ENCODE results near the gene RSRC1.
"Not testable (repeated sequence)": the region's sequence is repeated elsewhere in the genome, so short reads cannot be mapped to it uniquely, and the experiment has no call there.

The RSRC1 gene, protein sequence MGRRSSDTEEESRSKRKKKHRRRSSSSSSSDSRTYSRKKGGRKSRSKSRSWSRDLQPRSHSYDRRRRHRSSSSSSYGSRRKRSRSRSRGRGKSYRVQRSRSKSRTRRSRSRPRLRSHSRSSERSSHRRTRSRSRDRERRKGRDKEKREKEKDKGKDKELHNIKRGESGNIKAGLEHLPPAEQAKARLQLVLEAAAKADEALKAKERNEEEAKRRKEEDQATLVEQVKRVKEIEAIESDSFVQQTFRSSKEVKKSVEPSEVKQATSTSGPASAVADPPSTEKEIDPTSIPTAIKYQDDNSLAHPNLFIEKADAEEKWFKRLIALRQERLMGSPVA

DNA sequence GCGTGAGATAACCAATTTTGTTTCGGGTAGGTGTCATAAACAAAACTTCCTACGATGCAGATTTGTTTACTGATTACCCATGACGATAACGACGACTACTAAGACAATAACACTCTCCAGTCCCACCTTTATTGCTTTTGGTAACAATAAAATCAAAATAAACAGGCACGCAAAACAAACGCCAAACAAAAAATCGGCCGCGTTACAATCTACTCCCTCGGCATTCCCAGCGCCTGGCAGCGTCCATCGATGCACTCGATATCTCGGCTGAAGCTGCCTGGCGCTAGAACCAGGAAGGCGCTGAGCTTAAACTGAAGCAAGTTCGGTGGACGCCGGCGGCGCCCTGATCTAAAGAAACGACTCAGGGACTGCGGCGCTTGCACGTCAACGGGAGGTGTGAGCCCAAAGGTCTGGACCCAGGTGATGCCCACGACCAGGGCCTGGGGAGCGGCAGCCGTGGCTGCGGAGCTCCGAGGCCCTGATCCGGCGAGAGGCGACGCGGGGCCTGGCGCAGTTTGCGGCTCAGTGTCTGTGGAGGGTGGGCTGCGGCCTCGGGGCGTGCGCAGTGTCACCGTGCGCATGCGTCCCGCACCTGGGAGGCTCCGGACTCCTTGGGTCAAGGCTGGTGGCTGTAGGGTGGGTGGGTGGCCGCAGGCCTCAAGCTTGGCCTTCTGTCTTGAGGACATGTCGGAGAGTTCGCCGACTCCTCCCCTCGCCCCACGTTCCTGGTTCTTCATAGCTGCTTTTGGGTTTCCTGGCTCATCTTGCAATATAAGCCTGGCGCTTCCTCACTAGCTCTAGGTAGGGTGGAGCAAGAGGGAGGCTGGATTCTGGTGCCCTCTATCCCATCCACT lies at the start of gene RSRC1:
RSRC1 (plus strand) TSS at position 286 of the 854 bp plus-strand sequence. CDS start 12,016 bp downstream, outside the sequence.
- Histone ChIP-seq H3K9me3 (ENCODE audit: low read length) (no peaks in the 10 kb centered on the region), H2AFZ (ENCODE audit: low read length) (peak within 1 kb of the TSS; percentile 73), H3K27ac (ENCODE audit: low read depth, low read length, poor library complexity, severe bottlenecking) (peak within 1 kb of the TSS; percentile 88), H3K4me1 (ENCODE audit: insufficient read depth, low read length, severe bottlenecking) (peaks cover 54% of the 10 kb centered on the region), H3F3A (ENCODE audit: insufficient read depth, low read length) (no peaks in the 10 kb centered on the region), H3K4me2 (ENCODE audit: low read length) (peak within 1 kb of the TSS; percentile 88), H3K9me2 (ENCODE audit: low read depth, low read length) (no peaks in the 10 kb centered on the region), H4K20me1 (ENCODE audit: insufficient read depth, low read length) (no peaks in the 10 kb centered on the region), H3K4me3 (ENCODE audit: low read depth, low read length, poor library complexity, severe bottlenecking) (peak within 1 kb of the TSS; percentile 73), H3K36me3 (ENCODE audit: insufficient read depth, low read length) (no peaks in the 10 kb centered on the region), H3K79me2 (ENCODE audit: insufficient read depth, low read length) (peaks cover 24% of the 10 kb centered on the region), H3K27me3 (ENCODE audit: insufficient read depth, low read length) (peaks cover 5% of the 10 kb centered on the region; the same call in 1 of the 2 replicates), H3K9ac (ENCODE audit: low read length) (peak within 1 kb of the TSS; percentile 76)
- no peak for TF ChIP-seq EZH2 (IDR thresholded peaks at IDR 0.05; ENCODE audit: borderline replicate concordance, low read length)
- TF ChIP-seq, protein P1, sequence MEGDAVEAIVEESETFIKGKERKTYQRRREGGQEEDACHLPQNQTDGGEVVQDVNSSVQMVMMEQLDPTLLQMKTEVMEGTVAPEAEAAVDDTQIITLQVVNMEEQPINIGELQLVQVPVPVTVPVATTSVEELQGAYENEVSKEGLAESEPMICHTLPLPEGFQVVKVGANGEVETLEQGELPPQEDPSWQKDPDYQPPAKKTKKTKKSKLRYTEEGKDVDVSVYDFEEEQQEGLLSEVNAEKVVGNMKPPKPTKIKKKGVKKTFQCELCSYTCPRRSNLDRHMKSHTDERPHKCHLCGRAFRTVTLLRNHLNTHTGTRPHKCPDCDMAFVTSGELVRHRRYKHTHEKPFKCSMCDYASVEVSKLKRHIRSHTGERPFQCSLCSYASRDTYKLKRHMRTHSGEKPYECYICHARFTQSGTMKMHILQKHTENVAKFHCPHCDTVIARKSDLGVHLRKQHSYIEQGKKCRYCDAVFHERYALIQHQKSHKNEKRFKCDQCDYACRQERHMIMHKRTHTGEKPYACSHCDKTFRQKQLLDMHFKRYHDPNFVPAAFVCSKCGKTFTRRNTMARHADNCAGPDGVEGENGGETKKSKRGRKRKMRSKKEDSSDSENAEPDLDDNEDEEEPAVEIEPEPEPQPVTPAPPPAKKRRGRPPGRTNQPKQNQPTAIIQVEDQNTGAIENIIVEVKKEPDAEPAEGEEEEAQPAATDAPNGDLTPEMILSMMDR (IDR thresholded peaks at IDR 0.05; ENCODE audit: low read length): no peak; the same call in 1 of the 2 replicates

DNA sequence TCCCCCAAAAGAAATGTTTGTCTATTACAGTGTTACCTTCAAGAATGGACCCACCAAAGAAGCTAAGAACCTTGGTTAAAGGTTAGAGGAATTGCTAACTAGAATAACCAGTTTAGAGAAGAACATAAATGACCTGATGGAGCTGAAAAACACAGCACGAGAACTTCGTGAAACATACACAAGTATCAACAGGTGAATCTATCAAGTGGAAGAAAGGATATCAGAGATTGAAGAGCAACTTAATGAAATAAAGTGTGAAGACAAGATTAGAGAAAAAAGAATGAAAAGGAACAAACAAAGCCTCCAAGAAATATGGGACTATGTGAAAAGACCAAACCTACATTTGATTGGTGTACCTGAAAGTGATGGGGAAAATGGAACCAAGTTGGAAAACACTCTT lies 44.3 kb upstream of the RSRC1 start:
- H4K20me1 ChIP-seq (ENCODE audit: insufficient read depth, low read length); H2AFZ ChIP-seq (ENCODE audit: low read length); H3K4me2 ChIP-seq (ENCODE audit: low read length); H3K9ac ChIP-seq (ENCODE audit: low read length); H3K79me2 ChIP-seq (ENCODE audit: insufficient read depth, low read length); H3K9me2 ChIP-seq (ENCODE audit: low read depth, low read length); H3K4me1 ChIP-seq (ENCODE audit: insufficient read depth, low read length, severe bottlenecking); H3K9me3 ChIP-seq (ENCODE audit: low read length); H3K27ac ChIP-seq (ENCODE audit: low read depth, low read length, poor library complexity, severe bottlenecking); H3K4me3 ChIP-seq (ENCODE audit: low read depth, low read length, poor library complexity, severe bottlenecking); H3K36me3 ChIP-seq (ENCODE audit: insufficient read depth, low read length); H3F3A ChIP-seq (ENCODE audit: insufficient read depth, low read length); H3K27me3 ChIP-seq (ENCODE audit: insufficient read depth, low read length): not testable (repeated sequence)

DNA sequence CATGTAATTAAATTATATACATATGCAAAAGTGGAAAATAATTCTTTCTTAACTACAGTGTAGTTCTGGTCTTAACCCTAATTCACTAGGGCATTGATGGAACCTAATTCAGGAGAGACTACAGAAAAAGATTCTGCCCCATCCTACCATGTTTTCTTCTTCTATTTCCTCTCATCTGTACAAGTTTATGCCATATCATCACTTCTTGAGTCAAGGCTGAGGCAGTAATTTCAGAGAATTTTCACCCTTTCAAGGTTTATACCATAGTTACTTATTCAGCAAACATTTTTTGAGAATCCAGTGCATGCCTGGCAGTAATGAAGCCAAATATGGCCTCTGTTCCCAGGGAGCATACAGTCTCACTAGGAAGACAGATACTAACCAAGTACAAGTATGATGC lies 37.1 kb upstream of the RSRC1 start:
- H3K4me2 ChIP-seq (ENCODE audit: low read length): no peak overlapping the region
- no peaks in the 10 kb centered on the region for H3K79me2 ChIP-seq (ENCODE audit: insufficient read depth, low read length)
- no peaks in the 10 kb centered on the region for H3K4me1 ChIP-seq (ENCODE audit: insufficient read depth, low read length, severe bottlenecking)
- no peaks in the 10 kb centered on the region for H3F3A ChIP-seq (ENCODE audit: insufficient read depth, low read length)
- no peaks in the 10 kb centered on the region for H4K20me1 ChIP-seq (ENCODE audit: insufficient read depth, low read length)
- no peak overlapping the region for H2AFZ ChIP-seq (ENCODE audit: low read length)
- no peak overlapping the region for H3K4me3 ChIP-seq (ENCODE audit: low read depth, low read length, poor library complexity, severe bottlenecking)
- H3K9ac ChIP-seq (ENCODE audit: low read length): no peak overlapping the region
- no peaks in the 10 kb centered on the region for H3K36me3 ChIP-seq (ENCODE audit: insufficient read depth, low read length)
- H3K9me2 ChIP-seq (ENCODE audit: low read depth, low read length): no peaks in the 10 kb centered on the region
- H3K9me3 ChIP-seq (ENCODE audit: low read length): no peaks in the 10 kb centered on the region
- no peaks in the 10 kb centered on the region for H3K27me3 ChIP-seq (ENCODE audit: insufficient read depth, low read length)
- no peak overlapping the region for H3K27ac ChIP-seq (ENCODE audit: low read depth, low read length, poor library complexity, severe bottlenecking)
- no peak for TF ChIP-seq EZH2 (IDR thresholded peaks at IDR 0.05; ENCODE audit: borderline replicate concordance, low read length)
- TF ChIP-seq, protein P1 (IDR thresholded peaks at IDR 0.05; ENCODE audit: low read length): no peak
